GM19238 (cell line): ENCODE measurements around the gene PCDHB8.
"Not testable (repeated sequence)": the region's sequence is repeated elsewhere in the genome, so short reads cannot be mapped to it uniquely, and the experiment has no call there.

Experiments used
- DNase-seq: peaks from one replicate; pipeline ENCODE4 v3.0.0; 2011; ENCODE audit warnings: low spot score; ENCODE audit not compliant: insufficient read length

The PCDHB8 gene

DNA sequence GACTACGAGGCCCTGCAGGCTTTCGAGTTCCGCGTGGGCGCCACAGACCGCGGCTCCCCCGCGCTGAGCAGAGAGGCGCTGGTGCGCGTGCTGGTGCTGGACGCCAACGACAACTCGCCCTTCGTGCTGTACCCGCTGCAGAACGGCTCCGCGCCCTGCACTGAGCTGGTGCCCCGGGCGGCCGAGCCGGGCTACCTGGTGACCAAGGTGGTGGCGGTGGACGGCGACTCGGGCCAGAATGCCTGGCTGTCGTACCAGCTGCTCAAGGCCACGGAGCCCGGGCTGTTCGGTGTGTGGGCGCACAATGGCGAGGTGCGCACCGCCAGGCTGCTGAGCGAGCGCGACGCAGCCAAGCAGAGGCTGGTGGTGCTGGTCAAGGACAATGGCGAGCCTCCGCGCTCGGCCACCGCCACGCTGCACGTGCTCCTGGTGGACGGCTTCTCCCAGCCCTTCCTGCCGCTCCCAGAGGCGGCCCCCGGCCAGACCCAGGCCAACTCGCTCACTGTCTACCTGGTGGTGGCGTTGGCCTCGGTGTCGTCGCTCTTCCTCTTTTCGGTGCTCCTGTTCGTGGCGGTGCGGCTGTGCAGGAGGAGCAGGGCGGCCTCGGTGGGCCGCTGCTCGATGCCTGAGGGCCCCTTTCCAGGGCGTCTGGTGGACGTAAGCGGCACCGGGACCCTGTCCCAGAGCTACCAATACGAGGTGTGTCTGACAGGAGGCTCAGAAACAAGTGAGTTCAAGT lies 6.7 kb downstream of the PCDHB8 start:
- not testable (repeated sequence) for DNase-seq

DNA sequence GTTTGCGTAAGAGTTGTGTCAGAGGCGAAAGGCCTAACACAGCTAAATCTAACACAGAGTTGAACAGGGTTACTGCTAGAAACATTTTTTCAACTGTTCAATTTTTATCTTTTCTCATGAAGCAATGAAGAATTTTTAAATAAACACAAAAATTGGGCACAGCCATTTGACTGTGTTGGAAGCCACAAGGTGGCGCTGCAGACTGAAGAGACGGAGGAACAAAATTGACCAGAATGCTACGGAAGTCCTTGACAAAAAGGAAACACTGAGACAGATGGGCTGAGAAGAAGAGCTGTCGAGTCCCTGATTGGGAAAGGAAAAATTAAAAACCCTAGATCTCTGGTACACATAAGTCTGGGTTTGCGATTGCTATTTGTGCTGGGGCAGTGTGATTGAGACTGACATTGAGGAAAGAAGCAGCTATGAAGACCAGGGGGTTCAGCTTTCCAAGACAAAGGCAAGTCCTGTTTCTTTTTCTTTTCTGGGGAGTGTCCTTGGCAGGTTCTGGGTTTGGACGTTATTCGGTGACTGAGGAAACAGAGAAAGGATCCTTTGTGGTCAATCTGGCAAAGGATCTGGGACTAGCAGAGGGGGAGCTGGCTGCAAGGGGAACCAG lies 9.4 kb downstream of the PCDHB8 start, which contains the start of gene PCDHB9:
Gene PCDHB9, plus strand, starts transcription at position 265 of the 616 bp plus-strand sequence. Its CDS starts 158 bp downstream, at position 423.
- DNase-seq, result no peak

DNA sequence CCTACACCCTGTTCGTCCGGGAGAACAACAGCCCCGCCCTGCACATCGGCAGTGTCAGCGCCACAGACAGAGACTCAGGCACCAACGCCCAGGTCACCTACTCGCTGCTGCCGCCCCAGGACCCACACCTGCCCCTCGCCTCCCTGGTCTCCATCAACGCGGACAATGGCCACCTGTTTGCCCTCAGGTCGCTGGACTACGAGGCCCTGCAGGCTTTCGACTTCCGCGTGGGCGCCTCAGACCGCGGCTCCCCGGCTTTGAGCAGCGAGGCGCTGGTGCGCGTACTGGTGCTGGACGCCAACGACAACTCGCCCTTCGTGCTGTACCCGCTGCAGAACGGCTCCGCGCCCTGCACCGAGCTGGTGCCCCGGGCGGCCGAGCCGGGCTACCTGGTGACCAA lies 11.1 kb downstream of the PCDHB8 start:
- DNase-seq, result not testable (repeated sequence)

DNA sequence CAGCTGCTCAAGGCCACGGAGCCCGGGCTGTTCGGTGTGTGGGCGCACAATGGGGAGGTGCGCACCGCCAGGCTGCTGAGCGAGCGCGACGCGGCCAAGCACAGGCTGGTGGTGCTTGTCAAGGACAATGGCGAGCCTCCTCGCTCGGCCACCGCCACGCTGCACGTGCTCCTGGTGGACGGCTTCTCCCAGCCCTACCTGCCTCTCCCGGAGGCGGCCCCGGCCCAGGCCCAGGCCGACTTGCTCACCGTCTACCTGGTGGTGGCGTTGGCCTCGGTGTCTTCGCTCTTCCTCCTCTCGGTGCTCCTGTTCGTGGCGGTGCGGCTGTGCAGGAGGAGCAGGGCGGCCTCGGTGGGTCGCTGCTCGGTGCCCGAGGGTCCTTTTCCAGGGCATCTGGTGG lies 11.5 kb downstream of the PCDHB8 start:
- not testable (repeated sequence) for DNase-seq

DNA sequence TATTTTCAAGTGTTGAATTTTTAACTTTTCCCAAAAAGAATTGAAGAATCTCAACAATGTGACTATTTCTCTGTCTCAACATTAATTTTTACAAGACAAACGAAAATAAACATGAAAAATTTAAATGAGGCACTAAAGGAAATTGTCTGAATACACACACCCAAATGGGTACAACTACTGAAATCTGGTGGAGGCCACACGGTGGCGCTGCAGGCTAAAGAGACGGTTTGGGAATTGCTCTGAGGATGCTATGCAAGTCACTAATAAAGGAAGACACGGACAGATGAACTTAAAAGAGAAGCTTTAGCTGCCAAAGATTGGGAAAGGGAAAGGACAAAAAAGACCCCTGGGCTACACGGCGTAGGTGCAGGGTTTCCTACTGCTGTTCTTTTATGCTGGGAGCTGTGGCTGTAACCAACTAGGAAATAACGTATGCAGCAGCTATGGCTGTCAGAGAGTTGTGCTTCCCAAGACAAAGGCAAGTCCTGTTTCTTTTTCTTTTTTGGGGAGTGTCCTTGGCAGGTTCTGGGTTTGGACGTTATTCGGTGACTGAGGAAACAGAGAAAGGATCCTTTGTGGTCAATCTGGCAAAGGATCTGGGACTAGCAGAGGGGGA lies 14.6 kb downstream of the PCDHB8 start, which contains the start of gene PCDHB10:
Gene PCDHB10, plus strand, starts transcription at position 244 of the 616 bp plus-strand sequence. Its CDS starts 200 bp downstream, at position 444.
- DNase-seq, result no peak

DNA sequence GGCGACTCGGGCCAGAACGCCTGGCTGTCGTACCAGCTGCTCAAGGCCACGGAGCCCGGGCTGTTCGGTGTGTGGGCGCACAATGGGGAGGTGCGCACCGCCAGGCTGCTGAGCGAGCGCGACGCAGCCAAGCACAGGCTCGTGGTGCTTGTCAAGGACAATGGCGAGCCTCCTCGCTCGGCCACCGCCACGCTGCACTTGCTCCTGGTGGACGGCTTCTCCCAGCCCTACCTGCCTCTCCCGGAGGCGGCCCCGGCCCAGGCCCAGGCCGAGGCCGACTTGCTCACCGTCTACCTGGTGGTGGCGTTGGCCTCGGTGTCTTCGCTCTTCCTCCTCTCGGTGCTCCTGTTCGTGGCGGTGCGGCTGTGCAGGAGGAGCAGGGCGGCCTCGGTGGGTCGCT lies 16.7 kb downstream of the PCDHB8 start:
- DNase-seq, result not testable (repeated sequence)

DNA sequence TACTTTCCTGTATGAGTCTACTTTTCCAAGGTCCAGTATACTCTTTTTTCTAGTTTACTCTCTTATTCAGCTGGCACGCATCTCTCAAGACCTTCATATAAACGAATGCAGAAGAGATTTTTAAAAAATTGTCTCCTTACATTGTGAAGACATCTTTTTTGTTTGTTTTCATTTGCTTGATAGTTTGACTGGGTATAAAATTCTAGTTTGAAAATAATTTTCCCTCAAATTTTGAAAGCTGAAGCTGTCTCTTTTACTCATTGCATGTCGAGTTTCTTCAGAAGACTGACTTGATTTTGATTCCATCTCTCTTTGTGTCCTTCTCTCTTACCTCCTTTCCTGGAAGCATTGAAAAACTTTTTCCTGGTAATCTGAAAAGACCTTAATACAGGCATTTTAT lies 18.8 kb downstream of the PCDHB8 start:
- DNase-seq, result no peak

DNA sequence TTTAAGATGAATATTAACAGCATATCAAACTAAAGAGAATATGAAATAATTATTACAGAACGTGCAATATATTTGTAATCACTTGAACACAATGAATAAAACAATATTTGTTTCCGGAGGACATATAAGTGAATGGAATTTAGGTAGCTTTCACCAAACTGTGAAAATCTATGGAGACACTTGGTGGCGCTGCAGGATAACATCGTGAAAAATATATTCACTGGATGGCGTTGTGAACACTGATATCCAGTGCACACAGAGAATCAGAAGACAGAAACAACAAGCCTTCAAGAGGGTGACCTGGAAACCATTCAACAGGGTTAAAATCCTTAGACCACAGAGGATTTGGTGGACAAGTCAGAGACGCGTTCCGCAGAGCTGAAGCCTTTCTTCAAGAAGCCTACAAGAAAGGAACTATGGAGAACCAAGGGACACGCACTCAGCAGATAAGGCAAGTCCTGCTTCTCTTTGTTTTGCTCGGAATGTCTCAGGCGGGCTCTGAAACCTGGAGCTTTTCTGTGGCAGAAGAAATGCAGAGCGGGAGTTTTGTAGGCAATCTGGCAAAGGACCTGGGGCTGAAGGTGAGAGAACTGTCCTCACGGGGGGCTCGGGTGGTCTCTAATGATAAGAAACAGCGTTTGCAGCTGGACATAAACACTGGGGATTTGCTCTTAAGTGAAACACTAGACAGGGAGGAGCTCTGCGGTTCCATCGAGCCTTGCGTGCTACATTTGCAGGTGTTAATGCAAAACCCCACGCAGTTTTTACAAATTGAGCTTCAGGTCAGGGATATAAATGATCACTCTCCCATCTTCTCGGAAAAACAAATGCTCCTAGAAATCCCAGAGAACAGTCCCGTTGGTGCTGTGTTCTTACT lies 22.0 kb downstream of the PCDHB8 start, which contains the start of gene PCDHB11:
Gene PCDHB11, plus strand, starts transcription at position 269 of the 877 bp plus-strand sequence. Its CDS starts 148 bp downstream, at position 417.
- DNase-seq, result no peak

DNA sequence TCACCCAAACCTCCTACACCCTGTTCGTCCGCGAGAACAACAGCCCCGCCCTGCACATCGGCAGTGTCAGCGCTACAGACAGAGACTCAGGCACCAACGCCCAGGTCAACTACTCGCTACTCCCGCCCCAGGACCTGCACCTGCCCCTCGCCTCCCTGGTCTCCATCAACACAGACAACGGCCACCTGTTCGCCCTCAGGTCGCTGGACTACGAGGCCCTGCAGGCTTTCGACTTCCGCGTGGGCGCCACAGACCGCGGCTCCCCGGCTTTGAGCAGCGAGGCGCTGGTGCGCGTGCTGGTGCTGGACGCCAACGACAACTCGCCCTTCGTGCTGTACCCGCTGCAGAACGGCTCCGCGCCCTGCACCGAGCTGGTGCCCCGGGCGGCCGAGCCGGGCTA lies 23.5 kb downstream of the PCDHB8 start:
- not testable (repeated sequence) for DNase-seq

DNA sequence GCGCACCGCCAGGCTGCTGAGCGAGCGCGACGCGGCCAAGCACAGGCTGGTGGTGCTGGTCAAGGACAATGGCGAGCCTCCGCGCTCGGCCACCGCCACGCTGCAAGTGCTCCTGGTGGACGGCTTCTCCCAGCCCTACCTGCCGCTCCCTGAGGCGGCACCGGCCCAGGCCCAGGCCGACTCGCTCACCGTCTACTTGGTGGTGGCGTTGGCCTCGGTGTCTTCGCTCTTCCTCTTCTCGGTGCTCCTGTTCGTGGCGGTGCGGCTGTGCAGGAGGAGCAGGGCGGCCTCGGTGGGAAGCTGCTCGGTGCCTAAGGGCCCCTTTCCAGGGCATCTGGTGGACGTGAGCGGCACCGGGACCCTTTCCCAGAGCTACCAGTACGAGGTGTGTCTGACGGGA lies 24.1 kb downstream of the PCDHB8 start:
- not testable (repeated sequence) for DNase-seq

DNA sequence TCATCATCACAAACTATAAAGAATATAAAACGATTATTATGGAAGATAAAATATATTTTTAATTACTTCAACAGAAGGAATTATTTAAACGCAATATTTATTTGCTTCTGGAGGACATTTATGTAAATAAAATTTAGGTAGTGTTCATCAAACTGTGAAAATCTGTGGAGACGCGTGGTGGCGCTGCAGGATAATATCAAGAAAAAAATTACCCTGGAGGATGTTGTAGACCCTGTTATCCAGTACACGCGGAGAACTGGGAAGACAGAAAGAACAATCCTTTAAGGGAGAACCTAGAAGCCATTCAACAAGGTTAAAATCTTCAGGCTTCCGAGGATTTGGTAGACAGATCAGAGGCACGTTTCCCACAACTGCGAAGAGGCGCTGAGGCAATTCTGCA lies 30.9 kb downstream of the PCDHB8 start, which contains the start of gene PCDHB12:
Gene PCDHB12, plus strand, starts transcription at position 242 of the 400 bp plus-strand sequence. CDS start 189 bp downstream, outside the sequence.
- no peak for DNase-seq

DNA sequence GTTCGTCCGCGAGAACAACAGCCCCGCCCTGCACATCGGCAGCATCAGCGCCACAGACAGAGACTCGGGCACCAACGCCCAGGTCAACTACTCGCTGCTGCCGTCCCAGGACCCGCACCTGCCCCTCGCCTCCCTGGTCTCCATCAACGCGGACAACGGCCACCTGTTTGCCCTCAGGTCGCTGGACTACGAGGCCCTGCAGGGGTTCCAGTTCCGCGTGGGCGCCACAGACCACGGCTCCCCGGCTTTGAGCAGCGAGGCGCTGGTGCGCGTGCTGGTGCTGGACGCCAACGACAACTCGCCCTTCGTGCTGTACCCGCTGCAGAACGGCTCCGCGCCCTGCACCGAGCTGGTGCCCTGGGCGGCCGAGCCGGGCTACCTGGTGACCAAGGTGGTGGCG lies 32.7 kb downstream of the PCDHB8 start:
- not testable (repeated sequence) for DNase-seq

DNA sequence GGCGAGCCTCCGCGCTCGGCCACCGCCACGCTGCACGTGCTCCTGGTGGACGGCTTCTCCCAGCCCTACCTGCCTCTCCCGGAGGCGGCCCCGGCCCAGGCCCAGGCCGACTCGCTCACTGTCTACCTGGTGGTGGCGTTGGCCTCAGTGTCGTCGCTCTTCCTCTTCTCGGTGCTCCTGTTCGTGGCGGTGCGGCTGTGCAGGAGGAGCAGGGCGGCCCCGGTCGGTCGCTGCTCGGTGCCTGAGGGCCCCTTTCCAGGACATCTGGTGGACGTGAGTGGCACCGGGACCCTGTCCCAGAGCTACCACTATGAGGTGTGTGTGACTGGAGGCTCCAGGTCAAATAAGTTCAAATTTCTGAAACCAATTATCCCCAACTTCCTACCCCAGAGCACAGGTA lies 33.3 kb downstream of the PCDHB8 start:
- not testable (repeated sequence) for DNase-seq

DNA sequence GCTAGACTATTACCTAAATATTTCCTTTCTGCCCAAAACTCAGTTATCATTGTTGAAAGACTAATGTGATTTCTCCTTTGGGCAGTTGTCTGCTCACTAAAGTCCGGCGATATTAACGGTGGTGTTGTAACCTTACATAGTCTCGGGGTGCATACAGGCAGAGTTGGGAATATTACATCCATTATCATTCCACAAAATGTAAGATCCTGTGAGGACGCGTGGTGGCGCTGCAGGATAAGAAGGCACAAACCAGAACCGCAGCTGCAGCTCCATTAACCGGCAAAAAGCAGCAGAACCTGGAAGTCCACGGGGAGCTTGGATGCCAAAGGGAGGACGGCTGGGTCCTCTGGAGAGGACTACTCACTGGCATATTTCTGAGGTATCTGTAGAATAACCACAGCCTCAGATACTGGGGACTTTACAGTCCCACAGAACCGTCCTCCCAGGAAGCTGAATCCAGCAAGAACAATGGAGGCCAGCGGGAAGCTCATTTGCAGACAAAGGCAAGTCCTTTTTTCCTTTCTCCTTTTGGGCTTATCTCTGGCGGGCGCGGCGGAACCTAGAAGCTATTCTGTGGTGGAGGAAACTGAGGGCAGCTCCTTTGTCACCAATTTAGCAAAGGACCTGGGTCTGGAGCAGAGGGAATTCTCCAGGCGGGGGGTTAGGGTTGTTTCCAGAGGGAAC lies 36.2 kb downstream of the PCDHB8 start, which contains the start of gene PCDHB13:
Gene PCDHB13, plus strand, starts transcription at position 264 of the 684 bp plus-strand sequence. Its CDS starts 205 bp downstream, at position 469.
- DNase-seq, result not testable (repeated sequence)

DNA sequence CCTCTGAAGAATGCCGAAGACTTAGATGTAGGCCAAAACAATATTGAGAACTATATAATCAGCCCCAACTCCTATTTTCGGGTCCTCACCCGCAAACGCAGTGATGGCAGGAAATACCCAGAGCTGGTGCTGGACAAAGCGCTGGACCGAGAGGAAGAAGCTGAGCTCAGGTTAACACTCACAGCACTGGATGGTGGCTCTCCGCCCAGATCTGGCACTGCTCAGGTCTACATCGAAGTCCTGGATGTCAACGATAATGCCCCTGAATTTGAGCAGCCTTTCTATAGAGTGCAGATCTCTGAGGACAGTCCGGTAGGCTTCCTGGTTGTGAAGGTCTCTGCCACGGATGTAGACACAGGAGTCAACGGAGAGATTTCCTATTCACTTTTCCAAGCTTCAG lies 37.0 kb downstream of the PCDHB8 start:
- DNase-seq, result not testable (repeated sequence)

DNA sequence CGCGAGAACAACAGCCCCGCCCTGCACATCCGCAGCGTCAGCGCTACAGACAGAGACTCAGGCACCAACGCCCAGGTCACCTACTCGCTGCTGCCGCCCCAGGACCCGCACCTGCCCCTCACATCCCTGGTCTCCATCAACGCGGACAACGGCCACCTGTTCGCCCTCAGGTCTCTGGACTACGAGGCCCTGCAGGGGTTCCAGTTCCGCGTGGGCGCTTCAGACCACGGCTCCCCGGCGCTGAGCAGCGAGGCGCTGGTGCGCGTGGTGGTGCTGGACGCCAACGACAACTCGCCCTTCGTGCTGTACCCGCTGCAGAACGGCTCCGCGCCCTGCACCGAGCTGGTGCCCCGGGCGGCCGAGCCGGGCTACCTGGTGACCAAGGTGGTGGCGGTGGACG lies 37.9 kb downstream of the PCDHB8 start:
- DNase-seq, result not testable (repeated sequence)

DNA sequence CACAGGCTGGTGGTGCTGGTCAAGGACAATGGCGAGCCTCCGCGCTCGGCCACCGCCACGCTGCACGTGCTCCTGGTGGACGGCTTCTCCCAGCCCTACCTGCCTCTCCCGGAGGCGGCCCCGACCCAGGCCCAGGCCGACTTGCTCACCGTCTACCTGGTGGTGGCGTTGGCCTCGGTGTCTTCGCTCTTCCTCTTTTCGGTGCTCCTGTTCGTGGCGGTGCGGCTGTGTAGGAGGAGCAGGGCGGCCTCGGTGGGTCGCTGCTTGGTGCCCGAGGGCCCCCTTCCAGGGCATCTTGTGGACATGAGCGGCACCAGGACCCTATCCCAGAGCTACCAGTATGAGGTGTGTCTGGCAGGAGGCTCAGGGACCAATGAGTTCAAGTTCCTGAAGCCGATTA lies 38.4 kb downstream of the PCDHB8 start:
- DNase-seq, result not testable (repeated sequence)

DNA sequence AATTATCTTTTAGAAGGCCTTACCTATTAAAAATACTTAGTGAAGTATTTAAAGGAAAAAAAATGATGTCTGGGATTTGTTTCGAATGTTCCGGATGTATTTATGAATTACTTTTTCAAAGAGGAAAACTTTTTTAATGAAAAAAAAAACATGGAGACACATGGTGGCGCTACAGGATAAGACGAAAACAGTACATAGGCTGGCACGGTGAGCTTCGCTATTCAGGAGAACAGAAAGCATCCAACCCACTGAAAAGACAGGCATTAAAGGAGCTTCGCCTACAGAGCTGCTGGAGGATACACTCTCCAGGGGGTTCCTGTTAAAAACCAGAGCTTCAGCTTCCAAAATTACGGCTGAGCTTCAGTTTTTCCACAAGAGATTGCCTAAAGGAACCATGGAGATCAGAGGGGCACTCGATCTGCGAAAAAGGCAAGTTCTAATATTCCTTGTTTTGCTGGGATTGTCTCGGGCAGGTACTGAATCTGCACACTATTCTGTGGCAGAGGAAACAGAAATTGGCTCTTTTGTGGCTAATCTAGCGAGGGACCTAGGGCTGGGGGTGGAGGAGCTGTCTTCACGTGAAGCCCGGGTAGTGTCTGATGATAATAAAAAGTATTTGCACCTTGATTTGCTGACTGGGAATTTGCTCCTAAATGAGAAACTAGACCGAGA lies 45.7 kb downstream of the PCDHB8 start, which contains the start of gene PCDHB14:
Gene PCDHB14, plus strand, starts transcription at position 232 of the 672 bp plus-strand sequence. Its CDS starts 163 bp downstream, at position 395.
- DNase-seq, result no peak

DNA sequence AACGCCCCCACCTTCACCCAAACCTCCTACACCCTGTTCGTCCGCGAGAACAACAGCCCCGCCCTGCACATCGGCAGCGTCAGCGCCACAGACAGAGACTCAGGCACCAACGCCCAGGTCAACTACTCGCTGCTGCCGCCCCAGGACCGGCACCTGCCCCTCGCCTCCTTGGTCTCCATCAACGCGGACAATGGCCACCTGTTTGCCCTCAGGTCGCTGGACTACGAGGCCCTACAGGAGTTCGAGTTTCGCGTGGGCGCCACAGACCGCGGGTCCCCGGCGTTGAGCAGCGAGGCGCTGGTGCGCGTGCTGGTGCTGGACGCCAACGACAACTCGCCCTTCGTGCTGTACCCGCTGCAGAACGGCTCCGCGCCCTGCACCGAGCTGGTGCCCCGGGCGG lies 47.3 kb downstream of the PCDHB8 start:
- not testable (repeated sequence) for DNase-seq
